WI38 (cell line): ENCODE results near the gene BNIP3.

Source experiments
- H3K4me3 ChIP-seq: 2 replicates; pipeline ENCODE4 v1.5.1; 2011; ENCODE audit warnings: low read depth, mild to moderate bottlenecking, control low read depth, low read length
- CTCF ChIP-seq: IDR thresholded peaks from 2 replicates; pipeline ENCODE4 v1.5.1; 2012; ENCODE audit warnings: low read depth, mild to moderate bottlenecking, control low read depth, low read length

The BNIP3 gene

GRCh38 chr10:131948501-131948900 lies 33.2 kb downstream of the BNIP3 start:
- no peak for TF ChIP-seq CTCF

DNA sequence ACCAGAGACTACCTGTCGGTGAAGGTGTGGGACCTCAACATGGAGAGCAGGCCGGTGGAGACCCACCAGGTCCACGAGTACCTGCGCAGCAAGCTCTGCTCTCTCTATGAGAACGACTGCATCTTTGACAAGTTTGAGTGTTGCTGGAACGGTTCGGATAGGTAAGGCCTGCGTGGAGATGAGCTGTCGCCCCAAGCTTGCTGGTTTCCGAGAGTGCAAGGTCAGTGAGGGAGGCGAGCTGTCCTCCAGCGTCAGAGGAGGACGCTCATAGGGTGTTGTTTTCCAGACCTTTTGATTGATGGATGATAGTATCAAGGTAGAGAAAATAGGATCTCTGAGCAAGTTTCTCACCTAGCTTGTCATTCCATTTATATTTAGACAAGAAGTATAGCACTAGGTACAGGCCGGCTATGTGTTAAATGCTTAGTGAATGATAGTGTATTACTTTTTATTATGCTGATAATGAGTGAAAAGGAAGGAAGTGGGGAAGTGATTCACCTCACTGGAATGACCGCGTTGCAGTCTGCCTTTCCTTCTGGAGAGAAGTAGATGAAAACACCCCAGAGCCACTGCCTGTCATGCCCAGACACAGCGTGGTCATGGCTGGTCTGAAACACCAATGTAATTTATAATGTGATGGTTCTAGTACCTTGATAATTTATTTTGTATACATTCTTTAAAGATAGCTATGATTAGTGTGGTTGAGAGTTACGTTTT lies 33.9 kb downstream of the BNIP3 start:
- TF ChIP-seq CTCF, result no peak
- no peak overlapping the region for H3K4me3 ChIP-seq

More at GRCh38 chr10:131948501-131948900, 33.2 kb downstream of the BNIP3 start:
- no peak overlapping the region for H3K4me3 ChIP-seq

- no peak overlapping the region for H3K4me3 ChIP-seq
- TF ChIP-seq CTCF, result no peak
Measured at GRCh38 chr10:131946880-131947279, 34.8 kb downstream of the BNIP3 start.

GRCh38 chr10:131946321-131946751 lies 35.4 kb downstream of the BNIP3 start:
- no peak for TF ChIP-seq CTCF
- peak overlapping the region; percentile 31 for H3K4me3 ChIP-seq

DNA sequence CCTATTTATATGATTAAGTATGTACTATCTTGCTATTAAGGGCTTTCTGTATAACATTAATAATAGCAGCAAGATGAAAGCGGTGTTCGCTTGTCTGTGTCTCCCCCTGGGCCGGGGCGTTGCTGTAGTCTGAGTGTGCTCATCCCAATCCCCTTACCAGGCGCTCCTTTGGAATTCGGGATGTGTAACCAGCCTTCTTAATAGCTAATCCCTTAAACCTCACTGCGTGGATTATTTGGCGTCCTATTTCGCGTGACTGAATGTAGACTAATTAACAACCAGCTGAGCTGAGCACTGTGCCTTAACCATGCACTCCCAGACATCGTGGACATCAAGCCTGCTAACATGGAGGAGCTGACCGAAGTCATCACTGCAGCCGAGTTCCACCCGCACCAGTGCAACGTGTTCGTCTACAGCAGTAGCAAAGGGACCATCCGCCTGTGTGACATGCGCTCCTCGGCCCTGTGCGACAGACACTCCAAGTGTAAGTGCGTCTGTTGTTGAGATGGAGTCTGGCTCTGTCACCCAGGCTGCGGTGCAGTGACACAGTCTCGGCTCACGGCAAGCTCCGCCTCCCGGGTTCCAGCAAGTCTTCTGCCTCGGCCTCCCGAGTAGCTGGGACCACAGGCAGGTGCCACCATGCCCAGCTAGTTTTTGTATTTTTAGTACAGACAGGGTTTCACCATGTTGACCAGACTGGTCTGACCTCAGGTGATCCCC lies 36.6 kb downstream of the BNIP3 start:
- TF ChIP-seq CTCF, result no peak
- H3K4me3 ChIP-seq, result no peak overlapping the region

DNA sequence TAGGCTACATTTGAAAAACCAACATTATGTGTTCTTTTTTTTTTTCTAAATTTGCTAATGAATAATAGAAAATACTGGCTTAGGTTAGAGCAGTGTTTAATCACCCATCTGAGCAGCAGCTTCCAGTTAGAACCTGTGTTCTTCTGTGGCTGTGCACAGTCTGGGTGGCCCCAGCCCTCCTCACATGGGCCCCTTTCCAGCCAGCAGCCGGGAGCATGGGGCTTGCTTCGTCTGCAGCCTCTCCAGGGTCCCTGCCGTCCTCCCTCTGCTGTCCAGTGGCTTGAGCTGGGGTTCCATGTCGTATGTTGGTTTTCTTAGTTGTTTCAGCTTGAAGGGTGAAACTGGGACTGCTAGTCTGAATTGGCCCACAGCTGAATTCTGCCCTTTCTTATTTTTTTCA lies 37.3 kb downstream of the BNIP3 start:
- H3K4me3 ChIP-seq, result no peak overlapping the region
- no peak for TF ChIP-seq CTCF
